T-helper 9 cell (primary cell): ENCODE data around the gene GSTM5.
"Not testable (repeated sequence)": the region's sequence is repeated elsewhere in the genome, so short reads cannot be mapped to it uniquely, and the experiment has no call there.

Experiments
- DNase-seq: peaks from one replicate; pipeline ENCODE4 v3.0.0-alpha.2; 2020
- total RNA-seq, 2 donors: gene quantifications; one replicate each; lab custom pipeline; 2026; lab: John Stamatoyannopoulos, UW

GSTM5 gene
- total RNA-seq = 0 to 0.49 reads per million in 2 donors

GRCh38 chr1:109711593-109712320 lies at the start of gene GSTM5:
GSTM5 (plus strand) TSS chr1:109712251; CDS start chr1:109712313, 62 bp downstream.
- not testable (repeated sequence) for DNase-seq

GRCh38 chr1:109664671-109665070 lies 47.4 kb upstream of the GSTM5 start:
- DNase-seq = no peak

DNA sequence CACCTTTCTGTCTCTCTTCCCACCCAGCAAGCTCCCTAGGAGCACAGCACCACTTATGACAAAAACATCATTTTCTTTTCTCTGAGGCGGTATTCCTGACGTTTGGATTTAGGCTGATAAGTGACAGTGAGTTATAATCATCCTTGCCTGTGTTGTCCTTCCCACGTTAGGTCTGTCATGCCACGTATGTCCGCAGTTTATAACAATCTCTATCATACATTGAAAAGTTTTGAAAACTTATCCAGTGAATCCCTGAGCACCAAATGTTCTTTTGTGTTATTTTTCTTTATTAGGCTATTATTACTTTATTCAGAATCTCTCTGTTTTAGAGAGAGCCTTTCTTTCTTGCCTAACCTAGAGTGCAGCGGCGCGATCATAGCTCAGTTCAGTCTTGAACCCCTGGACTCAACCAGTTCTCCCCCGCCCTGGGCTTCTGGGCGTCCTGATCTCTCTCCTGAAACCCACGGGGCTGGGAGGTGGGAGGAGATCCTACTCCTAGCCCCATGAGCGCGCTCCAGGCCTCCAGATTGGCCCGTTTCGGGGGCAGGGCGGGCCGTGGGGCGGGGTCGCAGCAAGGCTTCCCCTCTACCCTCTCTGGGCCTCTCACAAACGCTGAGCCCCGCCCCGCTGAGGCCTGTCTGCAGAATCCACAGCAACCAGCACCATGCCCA lies 44.5 kb upstream of the GSTM5 start, which contains the start of gene GSTM2:
Gene GSTM2 (plus strand): TSS at position 606 of the 671 bp plus-strand sequence. CDS start 59 bp downstream, at position 665.
- peak; percentile 61 for DNase-seq

DNA sequence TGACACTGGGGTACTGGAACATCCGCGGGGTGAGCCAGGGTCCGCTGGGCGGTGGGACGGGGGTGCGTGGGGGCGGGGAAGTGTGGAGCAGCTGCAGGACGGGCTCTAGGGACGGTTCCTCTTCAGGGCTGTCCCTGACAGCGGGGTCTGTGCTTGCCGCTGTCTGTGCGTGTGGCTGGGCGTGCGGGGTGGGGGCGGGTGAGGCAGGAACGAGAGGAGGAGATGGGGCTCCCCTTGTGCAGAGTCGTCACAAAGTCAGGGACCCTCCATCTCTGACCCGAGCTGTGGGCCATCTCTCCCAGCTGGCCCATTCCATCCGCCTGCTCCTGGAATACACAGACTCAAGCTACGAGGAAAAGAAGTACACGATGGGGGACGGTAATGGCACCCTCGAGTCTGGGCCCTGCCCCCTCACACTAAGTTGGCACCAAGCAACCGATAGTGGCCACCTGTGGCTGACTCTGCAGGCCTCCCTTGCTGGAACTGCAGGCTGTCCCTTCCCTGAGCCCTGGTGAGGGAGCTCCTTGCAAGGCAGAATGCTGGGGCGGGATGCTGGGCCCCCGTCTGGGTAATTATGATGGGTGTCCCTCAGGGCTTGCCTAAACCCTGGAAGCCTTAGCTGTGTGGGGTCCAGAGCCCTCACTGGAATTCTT lies 43.8 kb upstream of the GSTM5 start:
- no peak for DNase-seq

DNA sequence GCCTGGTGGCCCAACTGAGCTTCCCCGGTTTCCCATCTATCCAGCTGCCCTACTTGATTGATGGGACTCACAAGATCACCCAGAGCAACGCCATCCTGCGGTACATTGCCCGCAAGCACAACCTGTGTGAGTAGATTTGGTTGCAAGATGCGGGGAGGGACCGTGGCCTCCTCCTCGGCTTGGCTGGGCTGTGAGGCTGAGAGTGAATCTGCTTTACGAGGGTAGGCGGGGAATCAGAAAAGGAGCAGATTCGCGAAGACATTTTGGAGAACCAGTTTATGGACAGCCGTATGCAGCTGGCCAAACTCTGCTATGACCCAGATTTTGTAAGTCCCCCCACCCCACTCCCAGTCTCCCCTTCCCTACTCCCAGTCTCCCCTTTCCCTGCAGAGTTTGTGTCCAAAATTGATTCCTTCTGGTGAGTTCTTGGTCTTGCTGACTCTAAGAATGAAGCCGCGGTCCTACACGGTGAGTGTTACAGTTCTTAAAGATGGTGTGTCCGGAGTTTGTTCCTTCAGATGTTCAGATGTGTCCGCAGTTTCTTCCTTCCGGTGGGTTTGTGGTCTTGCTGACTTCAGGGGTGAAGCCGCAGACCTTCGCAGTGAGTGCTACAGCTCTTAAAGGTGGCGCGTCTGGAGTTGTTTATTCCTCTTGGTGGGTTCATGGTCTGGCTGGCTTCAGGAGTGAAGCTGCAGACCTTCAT lies 42.7 kb upstream of the GSTM5 start:
- no peak for DNase-seq

GRCh38 chr1:109669949-109670302 lies 42.1 kb upstream of the GSTM5 start:
- not testable (repeated sequence) for DNase-seq

GRCh38 chr1:109671067-109671466 lies 41.0 kb upstream of the GSTM5 start:
- DNase-seq = no peak

DNA sequence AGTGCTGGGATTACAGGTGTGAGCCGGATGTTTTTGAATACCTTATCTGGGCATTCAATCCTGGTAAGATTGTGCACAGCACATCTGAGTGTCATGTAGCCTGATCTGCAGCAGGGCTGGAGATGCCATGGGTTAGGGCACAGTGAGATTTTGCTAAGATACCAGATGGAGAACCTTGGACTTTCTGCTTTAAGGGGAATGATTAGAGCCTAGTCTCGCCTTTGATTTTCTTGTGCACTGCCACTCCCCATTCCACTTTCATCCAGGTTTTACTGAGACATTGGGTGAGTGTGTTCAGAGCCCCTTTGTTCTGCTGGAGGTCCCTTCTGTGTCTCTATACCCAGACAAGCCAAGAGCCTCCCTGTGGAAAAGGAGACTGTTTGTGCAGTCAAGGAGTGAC lies 38.2 kb upstream of the GSTM5 start:
- not testable (repeated sequence) for DNase-seq

DNA sequence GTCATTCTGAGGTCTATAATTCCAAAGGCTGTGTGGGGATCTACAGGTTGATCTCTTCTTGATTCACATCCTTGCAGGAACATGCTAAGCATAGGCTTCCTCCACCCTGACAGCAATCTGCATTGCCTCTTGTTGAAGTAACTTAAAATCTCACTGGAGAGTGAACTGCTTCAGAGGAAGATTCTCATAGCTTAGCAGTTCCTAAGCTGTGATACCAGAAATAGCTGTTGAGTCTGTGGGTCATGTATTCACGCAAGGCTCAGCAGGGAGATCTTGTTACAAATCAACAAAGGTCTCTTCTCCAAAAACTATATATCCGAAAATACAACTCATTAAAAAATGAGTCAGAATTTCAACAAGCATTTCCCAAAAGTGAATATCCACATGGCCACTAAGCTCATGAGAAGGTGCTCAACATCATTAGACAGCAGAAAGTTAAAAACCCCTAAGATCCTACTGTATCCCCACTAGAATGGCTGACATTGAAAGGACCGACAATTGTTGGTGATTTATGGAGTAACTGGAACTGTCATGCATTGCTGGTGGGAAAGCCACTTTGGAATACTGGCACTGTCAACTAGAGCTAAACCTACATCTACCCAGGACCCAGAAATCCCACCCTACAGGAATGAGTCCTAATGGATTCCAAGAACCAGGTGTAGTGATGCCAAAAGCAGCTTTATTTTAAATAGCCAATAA lies 35.2 kb upstream of the GSTM5 start:
- not testable (repeated sequence) for DNase-seq

DNA sequence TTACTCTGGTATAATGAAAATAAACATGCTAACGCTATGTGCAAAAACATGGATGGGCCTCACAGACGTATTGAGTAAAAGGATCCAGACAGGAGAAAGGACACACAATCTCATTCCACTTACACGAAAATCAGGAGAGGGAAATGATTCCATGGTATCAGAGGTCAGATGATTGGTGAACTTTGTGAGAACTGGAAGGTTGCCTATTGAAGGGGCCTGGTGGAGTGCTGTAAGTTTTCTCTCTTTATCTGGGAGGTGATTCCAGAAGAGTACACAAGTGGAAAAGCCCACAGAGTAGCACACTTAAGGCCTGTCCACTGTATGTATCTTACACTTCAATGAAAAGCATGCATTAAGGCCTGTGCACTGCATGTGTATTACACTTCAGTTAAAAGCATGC lies 34.6 kb upstream of the GSTM5 start:
- DNase-seq = no peak

GRCh38 chr1:109678637-109679036 lies 33.4 kb upstream of the GSTM5 start:
- not testable (repeated sequence) for DNase-seq

DNA sequence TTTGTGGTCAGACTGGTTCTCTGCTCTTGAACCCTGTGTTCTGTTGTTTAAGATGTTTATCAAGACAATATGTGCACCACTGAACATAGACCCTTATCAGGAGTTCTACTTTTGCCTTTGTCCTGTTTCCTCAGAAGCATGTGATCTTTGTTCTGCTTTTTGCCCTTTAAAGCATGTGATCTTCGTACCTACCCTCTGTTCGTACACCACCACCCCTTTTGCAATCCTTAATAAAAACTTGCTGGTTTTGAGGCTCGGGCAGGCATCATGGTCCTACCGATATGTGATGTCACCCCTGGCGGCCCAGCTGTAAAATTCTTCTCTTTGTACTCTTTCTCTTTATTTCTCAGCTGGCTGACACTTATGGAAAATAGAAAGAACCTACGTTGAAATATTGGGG lies 27.3 kb upstream of the GSTM5 start:
- not testable (repeated sequence) for DNase-seq

DNA sequence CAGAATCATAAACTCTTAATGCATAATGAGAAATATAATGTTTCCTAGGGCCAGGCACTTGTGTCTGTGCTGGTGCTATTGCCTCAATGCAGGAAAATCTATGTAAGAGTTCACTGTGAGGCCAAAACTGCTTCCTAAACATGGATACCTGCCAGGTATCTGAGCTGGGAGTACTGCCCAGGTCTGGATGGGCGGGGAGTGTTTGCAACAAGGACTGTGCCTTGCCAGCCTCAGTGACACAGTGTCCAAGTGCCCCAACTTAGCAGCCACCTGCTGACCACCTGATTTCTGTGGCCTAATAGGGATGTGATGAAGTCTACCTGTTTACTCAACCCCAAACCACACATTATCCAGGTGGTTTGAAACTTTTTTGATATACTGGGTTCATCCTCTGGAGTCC lies 26.7 kb upstream of the GSTM5 start:
- DNase-seq = not testable (repeated sequence)

GRCh38 chr1:109685890-109686289 lies 26.2 kb upstream of the GSTM5 start:
- not testable (repeated sequence) for DNase-seq

DNA sequence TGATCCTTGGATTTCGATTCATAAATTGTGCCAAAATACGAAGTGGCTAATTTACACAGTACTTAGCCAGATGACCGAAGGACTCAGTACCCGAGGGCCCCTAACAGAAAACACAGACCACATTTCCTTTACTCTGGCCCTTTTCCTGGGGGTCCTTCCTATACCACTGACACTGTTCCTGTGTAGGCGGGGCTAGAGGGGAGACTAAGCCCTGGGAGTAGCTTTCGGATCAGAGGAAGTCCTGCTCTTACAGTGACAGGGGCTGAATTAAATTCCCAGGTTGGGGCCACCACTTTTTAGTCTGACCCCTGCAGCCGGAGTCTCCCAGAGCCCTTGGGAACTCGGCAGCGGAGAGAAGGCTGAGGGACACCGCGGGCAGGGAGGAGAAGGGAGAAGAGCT lies 24.9 kb upstream of the GSTM5 start:
- not testable (repeated sequence) for DNase-seq

DNA sequence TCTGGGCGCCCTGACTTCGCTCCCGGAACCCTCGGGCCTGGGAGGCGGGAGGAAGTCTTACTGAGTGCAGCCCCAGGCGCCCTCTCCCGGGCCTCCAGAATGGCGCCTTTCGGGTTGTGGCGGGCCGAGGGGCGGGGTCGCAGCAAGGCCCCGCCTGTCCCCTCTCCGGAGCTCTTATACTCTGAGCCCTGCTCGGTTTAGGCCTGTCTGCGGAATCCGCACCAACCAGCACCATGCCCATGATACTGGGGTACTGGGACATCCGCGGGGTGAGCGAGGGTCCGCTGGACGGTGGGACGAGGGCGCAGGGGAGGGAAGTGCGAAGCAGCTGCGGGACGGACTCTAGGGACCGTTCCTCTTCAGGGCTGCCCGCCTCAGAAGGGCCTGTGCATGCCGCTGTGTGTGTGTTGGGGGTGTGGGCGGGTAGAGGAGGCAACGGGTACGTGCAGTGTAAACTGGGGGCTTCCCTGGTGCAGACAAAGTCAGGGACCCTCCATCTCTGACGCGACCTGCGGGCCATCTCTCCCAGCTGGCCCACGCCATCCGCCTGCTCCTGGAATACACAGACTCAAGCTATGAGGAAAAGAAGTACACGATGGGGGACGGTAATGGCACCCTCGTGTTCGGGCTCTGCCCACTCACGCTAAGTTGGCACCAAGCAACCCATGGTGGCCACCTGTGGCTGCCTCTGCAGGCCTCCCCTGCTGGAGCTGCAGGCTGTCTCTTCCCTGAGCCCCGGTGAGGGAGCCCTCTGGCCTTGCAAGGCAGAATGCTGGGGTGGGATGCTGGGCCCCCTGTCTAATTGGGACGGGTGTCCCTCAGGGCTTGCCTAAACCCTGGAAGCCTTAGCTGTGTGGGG lies 24.2 kb upstream of the GSTM5 start, which contains the start of gene GSTM1:
Gene GSTM1 (plus strand): TSS at position 177 of the 859 bp plus-strand sequence. CDS start 57 bp downstream, at position 234.
- DNase-seq = no peak

GRCh38 chr1:109689844-109690405 lies 22.1 kb upstream of the GSTM5 start:
- DNase-seq = no peak

- DNase-seq = no peak
Measured at GRCh38 chr1:109691759-109692158, 20.3 kb upstream of the GSTM5 start.

DNA sequence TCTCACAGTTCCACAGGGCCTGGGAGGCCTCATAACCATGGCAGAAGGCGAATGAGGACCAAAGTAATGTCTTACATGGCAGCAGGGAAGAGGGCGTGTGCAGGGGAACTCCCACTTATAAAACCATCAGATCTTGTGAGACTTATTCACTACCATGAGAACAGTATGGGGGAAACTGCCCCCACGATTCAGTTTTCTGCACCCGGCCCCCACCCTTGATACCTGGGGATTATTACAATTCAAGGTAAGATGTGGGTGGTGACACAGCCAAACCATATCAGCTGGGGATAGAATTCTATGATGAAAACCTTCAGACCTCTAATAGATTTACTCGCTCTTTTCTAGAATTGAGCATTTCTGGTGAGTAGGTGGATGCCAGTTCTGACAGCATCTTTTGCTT lies 17.7 kb upstream of the GSTM5 start:
- DNase-seq = not testable (repeated sequence)

DNA sequence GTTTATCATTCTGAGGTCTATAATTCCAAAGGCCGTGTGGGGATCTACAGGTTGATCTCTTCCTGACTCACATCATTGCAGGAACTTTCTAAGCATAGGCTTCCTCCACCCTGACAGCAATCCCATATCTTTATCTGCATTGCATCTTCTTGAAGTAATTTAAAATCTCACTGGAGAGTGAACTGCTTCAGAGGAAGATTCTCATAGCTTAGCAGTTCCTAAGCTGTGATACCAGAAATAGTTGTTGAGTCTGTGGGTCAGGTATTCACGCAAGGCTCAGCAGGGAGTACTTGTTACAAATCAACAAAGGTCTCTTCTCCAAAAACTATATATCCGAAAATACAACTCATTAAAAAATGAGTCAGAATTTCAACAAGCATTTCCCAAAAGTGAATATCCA lies 16.9 kb upstream of the GSTM5 start:
- DNase-seq = not testable (repeated sequence)

DNA sequence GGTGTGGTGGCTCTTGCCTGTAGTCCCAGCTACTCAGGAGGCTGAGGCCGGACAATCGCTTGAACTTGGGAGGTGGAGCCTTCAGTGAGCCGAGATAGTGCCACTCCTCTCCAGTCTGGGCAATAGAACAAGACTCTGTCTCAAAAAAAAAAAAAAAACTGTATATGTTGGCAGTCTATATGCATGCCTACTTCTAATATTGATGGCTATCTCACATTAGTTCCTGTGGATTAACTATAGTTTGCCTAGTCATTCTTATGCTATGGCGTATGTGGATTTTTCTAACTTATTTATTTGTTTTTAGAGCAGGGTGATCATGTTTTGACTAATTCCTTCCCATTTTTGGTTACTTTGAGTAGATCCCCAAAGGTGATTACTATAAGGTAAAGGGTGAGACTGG lies 15.0 kb upstream of the GSTM5 start:
- DNase-seq = no peak
